ENCODE results near the gene CD151. TPM values are rescaled to one million over a fixed set of nuclear protein-coding genes. Genes with fewer than 3 reads are reported as not detected.

CD151 gene
- total RNA-seq, 1 experiment from 2014 or later, result 115 TPM

DNA sequence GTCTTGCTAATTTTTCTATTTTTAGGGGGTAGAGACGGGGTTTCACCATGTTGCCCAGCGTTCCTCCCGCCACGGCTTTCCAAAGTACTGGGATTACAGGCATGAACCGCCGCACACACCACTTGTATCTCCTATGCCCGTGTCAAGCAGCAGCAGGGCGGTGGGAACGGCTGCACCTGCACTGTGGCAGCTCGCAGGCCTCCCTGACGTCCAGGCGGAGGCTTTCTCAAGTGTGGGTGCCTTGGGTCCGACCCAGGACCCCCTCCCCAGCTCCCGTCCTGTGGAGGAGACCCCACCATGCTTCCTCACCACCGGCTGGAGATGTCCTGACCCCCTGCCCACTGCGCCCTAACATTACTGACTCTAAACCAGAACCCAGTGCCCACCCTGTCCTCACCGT is 35.6 kb downstream of the CD151 start (continued):
- no peak for TF ChIP-seq TEAD1 (CRISPR knock-in tag; IDR thresholded peaks at IDR 0.05)
- TF ChIP-seq, protein P1, sequence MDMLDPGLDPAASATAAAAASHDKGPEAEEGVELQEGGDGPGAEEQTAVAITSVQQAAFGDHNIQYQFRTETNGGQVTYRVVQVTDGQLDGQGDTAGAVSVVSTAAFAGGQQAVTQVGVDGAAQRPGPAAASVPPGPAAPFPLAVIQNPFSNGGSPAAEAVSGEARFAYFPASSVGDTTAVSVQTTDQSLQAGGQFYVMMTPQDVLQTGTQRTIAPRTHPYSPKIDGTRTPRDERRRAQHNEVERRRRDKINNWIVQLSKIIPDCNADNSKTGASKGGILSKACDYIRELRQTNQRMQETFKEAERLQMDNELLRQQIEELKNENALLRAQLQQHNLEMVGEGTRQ (CRISPR knock-in tag; IDR thresholded peaks at IDR 0.05), result no peak
- TF ChIP-seq, protein P2, sequence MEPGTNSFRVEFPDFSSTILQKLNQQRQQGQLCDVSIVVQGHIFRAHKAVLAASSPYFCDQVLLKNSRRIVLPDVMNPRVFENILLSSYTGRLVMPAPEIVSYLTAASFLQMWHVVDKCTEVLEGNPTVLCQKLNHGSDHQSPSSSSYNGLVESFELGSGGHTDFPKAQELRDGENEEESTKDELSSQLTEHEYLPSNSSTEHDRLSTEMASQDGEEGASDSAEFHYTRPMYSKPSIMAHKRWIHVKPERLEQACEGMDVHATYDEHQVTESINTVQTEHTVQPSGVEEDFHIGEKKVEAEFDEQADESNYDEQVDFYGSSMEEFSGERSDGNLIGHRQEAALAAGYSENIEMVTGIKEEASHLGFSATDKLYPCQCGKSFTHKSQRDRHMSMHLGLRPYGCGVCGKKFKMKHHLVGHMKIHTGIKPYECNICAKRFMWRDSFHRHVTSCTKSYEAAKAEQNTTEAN (CRISPR knock-in tag; IDR thresholded peaks at IDR 0.05), result no peak

DNA sequence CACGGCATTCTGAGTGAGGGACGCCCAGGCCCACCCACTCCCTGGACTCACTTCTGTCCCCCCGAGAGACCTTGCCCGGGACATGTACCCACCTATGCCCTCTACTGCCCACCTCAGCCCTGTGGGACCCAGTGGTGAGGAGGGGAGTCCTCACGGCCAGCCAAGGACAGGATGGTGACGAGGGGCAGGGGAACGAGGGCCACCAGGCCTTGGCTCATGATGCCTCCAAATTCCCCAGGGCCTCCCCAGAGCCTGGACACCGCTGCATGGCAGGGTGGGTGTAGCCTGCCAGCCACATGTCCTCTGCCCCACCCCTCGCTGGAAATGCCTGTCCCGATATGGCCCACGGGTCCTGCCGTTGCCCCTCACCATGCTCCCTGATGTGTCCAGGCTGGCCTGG is 36.0 kb downstream of the CD151 start:
- ChIA-PET CTCF (interaction anchor here (1.0 to 2.1 kb wide), 4 partner anchors 18 to 585 kb away, joined by 3 to 8 read pairs (median 4); no protein-coding TSS in a partner anchor), POLR2A (no interaction called here)
- no peak for DNase-seq (ENCODE audit: low spot score)
- no peak for ATAC-seq
- H3K4me1 Mint-ChIP-seq, result peaks cover 1% of the 10 kb centered on the region
- H3K27ac Mint-ChIP-seq, result no peak overlapping the region
- TF ChIP-seq FOXP1 (CRISPR knock-in tag; IDR thresholded peaks at IDR 0.05; ENCODE audit: borderline replicate concordance) (no peak), RELA (CRISPR knock-in tag; IDR thresholded peaks at IDR 0.05; ENCODE audit: borderline replicate concordance) (no peak), NFE2L1 (CRISPR knock-in tag; IDR thresholded peaks at IDR 0.05) (no peak), NR1H2 (CRISPR knock-in tag; IDR thresholded peaks at IDR 0.05) (no peak), RORB (CRISPR knock-in tag; IDR thresholded peaks at IDR 0.05) (no peak)
- TF ChIP-seq, protein P3, sequence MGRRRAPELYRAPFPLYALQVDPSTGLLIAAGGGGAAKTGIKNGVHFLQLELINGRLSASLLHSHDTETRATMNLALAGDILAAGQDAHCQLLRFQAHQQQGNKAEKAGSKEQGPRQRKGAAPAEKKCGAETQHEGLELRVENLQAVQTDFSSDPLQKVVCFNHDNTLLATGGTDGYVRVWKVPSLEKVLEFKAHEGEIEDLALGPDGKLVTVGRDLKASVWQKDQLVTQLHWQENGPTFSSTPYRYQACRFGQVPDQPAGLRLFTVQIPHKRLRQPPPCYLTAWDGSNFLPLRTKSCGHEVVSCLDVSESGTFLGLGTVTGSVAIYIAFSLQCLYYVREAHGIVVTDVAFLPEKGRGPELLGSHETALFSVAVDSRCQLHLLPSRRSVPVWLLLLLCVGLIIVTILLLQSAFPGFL (CRISPR knock-in tag; IDR thresholded peaks at IDR 0.05; ENCODE audit: borderline replicate concordance), result no peak
- no peaks in the 10 kb centered on the region for H3K9me3 Mint-ChIP-seq
- H3K36me3 Mint-ChIP-seq, result peaks cover 3% of the 10 kb centered on the region
- no peak overlapping the region for H3K4me3 Mint-ChIP-seq
- H3K27me3 Mint-ChIP-seq (ENCODE audit: low read depth), result no peaks in the 10 kb centered on the region; the same call in 1 of the 2 replicates

DNA sequence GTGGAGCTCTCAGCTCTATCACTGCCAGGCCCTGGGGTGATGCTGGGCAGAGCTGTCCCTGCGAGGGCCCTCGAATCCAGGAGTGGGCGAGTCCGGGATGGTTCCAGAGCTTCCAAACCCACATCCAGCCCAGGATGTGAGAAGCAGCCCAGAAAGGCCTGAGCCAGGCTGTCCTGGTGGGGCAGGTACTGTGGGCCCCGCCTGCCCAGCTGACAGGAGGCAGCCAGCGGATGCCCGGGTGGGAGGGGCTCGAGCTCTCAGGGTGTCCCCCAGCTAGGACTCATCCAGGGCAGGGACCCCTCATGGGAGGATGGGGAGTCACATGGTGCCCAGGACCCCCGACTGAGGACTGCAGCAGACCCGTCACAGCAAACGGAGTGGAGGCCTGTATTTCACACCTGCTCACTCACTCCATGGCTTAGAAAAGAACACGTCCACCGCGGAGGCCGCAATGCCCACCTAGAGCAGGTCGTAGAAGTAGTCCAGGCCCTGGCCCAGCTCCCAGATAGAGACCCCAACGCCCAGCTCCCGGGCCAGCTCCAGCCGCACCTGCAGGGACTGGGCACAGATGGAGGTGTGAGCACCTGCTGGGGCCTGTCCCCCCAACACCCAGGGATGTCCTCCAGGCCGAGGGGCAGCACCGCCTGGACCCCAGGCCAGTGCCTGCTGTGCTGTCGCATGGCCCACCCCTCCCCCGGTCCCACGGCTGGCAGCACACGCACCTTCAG is 36.8 kb downstream of the CD151 start:
- Mint-ChIP-seq H3K4me1 (no peaks in the 10 kb centered on the region), H3K4me3 (no peak overlapping the region), H3K27me3 (ENCODE audit: low read depth) (no peaks in the 10 kb centered on the region; the same call in 1 of the 2 replicates), H3K9me3 (no peaks in the 10 kb centered on the region), H3K36me3 (peaks cover 7% of the 10 kb centered on the region), H3K27ac (no peak overlapping the region)
- CTCF ChIA-PET, result interaction anchor here (0.5 to 2.1 kb wide), 7 partner anchors 19 to 584 kb away, joined by 3 to 8 read pairs (median 3); no protein-coding TSS in a partner anchor
- POLR2A ChIA-PET, result no interaction called here
- no peak for DNase-seq (ENCODE audit: low spot score)
- ATAC-seq, result no peak
- TF ChIP-seq, protein P4, sequence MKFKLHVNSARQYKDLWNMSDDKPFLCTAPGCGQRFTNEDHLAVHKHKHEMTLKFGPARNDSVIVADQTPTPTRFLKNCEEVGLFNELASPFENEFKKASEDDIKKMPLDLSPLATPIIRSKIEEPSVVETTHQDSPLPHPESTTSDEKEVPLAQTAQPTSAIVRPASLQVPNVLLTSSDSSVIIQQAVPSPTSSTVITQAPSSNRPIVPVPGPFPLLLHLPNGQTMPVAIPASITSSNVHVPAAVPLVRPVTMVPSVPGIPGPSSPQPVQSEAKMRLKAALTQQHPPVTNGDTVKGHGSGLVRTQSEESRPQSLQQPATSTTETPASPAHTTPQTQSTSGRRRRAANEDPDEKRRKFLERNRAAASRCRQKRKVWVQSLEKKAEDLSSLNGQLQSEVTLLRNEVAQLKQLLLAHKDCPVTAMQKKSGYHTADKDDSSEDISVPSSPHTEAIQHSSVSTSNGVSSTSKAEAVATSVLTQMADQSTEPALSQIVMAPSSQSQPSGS (CRISPR knock-in tag; IDR thresholded peaks at IDR 0.05; ENCODE audit: borderline replicate concordance, low read depth), result no peak
- TF ChIP-seq SMAD3 (CRISPR knock-in tag; IDR thresholded peaks at IDR 0.05; ENCODE audit: borderline replicate concordance) (no peak), ZNF671 (CRISPR knock-in tag; IDR thresholded peaks at IDR 0.05) (no peak), MYBL2 (CRISPR knock-in tag; IDR thresholded peaks at IDR 0.05) (no peak), NFE2L1 (CRISPR knock-in tag; IDR thresholded peaks at IDR 0.05) (no peak), JUN (CRISPR knock-in tag; IDR thresholded peaks at IDR 0.05) (no peak), TP53 (CRISPR knock-in tag; IDR thresholded peaks at IDR 0.05) (no peak), CREB1 (CRISPR knock-in tag; IDR thresholded peaks at IDR 0.05) (no peak)
- TF ChIP-seq, protein P3 (CRISPR knock-in tag; IDR thresholded peaks at IDR 0.05; ENCODE audit: borderline replicate concordance), result no peak
- TF ChIP-seq, protein P5, sequence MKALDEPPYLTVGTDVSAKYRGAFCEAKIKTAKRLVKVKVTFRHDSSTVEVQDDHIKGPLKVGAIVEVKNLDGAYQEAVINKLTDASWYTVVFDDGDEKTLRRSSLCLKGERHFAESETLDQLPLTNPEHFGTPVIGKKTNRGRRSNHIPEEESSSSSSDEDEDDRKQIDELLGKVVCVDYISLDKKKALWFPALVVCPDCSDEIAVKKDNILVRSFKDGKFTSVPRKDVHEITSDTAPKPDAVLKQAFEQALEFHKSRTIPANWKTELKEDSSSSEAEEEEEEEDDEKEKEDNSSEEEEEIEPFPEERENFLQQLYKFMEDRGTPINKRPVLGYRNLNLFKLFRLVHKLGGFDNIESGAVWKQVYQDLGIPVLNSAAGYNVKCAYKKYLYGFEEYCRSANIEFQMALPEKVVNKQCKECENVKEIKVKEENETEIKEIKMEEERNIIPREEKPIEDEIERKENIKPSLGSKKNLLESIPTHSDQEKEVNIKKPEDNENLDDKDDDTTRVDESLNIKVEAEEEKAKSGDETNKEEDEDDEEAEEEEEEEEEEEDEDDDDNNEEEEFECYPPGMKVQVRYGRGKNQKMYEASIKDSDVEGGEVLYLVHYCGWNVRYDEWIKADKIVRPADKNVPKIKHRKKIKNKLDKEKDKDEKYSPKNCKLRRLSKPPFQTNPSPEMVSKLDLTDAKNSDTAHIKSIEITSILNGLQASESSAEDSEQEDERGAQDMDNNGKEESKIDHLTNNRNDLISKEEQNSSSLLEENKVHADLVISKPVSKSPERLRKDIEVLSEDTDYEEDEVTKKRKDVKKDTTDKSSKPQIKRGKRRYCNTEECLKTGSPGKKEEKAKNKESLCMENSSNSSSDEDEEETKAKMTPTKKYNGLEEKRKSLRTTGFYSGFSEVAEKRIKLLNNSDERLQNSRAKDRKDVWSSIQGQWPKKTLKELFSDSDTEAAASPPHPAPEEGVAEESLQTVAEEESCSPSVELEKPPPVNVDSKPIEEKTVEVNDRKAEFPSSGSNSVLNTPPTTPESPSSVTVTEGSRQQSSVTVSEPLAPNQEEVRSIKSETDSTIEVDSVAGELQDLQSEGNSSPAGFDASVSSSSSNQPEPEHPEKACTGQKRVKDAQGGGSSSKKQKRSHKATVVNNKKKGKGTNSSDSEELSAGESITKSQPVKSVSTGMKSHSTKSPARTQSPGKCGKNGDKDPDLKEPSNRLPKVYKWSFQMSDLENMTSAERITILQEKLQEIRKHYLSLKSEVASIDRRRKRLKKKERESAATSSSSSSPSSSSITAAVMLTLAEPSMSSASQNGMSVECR (CRISPR knock-in tag; IDR thresholded peaks at IDR 0.05; ENCODE audit: borderline replicate concordance), result no peak
- TF ChIP-seq, protein P6, sequence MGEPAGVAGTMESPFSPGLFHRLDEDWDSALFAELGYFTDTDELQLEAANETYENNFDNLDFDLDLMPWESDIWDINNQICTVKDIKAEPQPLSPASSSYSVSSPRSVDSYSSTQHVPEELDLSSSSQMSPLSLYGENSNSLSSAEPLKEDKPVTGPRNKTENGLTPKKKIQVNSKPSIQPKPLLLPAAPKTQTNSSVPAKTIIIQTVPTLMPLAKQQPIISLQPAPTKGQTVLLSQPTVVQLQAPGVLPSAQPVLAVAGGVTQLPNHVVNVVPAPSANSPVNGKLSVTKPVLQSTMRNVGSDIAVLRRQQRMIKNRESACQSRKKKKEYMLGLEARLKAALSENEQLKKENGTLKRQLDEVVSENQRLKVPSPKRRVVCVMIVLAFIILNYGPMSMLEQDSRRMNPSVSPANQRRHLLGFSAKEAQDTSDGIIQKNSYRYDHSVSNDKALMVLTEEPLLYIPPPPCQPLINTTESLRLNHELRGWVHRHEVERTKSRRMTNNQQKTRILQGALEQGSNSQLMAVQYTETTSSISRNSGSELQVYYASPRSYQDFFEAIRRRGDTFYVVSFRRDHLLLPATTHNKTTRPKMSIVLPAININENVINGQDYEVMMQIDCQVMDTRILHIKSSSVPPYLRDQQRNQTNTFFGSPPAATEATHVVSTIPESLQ (CRISPR knock-in tag; IDR thresholded peaks at IDR 0.05), result no peak

Measured in WTC11 (cell line).